Cerebellar cortex (tissue), 1 donor: ENCODE measurements around the gene KCTD4.
"Not testable (repeated sequence)": the region's sequence is repeated elsewhere in the genome, so short reads cannot be mapped to it uniquely, and the experiment has no call there.

ENCODE experiments used
- DNase-seq: peaks from one replicate; pipeline ENCODE4 v3.0.0-alpha.2; 2015; ENCODE audit warnings: low spot score

Gene KCTD4

DNA sequence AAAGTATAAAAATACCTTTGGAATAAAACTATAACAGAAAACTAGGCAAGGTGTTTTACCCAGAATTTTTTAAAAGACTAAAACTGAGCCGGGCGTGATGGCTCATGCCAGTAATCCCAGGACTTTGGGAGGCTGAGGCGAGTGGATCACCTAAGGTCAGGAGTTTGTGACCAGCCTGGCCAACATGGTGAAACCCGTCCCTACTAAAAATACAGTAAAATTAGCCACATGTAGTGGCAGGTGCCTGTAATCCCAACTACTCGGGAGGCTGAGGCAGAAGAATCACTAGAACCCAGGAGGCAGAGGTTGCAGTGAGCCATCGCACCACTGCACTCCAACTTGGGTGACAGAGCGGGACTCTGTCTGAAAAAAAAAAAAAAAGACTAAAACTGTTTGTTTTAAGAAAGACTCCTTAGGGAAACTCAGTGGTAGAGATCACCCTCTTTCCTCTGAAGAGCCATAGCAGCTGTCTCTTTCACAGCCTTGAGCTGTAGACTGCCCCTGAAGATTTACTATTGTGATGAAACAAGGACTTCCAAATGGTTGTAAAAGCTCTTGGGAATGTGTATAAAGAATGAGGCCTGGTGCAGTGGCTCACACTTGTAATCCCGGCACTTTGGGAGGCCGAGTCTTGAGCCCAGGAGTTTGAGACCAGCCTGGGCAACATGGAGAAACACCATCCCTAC lies 14.7 kb upstream of the KCTD4 start:
- DNase-seq, result no peak

DNA sequence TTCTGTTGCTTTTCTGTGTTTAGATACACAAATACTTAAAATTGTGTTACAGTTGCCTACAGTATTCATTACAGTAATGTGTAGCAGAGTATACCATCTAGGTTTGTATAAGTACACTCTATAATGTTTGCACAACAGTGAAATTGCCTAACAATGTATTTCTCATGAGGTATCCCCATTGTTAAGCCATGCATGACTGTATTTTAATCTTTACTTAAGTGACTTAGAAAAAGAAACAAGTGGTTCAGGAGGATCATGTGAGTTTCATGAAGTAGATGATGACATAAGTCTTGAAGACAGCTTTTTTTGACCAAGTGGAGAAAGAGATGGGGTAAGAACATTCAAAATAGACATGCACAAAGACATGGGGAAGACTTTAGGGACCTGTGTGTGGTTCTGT lies 8.4 kb upstream of the KCTD4 start:
- DNase-seq, result no peak

DNA sequence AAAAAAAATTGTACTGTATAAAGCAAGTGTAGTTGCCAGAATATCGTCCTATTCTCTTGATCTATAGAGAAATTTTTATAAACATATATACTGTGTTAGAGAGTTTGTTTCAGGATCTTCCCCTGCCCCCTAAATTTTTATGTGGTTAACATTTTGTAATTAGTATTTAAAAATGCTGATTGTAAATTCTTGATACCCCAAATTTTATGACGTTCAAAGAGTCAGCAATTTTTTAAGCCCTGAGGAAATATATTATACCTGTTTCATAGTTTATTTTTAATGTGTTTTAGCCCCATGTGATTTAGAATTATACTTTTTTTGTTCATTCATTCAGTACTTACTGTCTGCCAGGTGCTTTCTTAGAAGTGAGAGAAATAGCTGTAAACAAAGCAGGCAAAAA lies 7.3 kb upstream of the KCTD4 start:
- no peak for DNase-seq

DNA sequence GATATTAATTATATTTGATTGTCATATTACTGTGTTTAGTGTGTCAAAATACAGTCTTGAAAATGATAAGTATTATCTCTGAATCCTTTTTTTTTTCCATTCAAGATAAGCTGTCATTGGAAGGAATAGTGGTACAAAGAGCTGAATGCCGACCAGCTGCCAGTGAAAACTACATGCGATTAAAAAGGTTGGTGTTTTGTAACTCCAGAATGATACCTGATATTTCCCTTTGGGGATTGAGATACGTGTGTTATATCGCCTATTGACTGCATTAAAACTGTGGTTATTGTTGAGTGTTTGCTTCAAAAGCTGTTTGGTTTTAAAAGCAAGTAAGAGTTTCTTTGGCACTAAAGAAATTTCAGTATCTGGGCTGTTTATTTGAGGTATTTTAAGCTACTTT lies 6.5 kb upstream of the KCTD4 start:
- no peak for DNase-seq

DNA sequence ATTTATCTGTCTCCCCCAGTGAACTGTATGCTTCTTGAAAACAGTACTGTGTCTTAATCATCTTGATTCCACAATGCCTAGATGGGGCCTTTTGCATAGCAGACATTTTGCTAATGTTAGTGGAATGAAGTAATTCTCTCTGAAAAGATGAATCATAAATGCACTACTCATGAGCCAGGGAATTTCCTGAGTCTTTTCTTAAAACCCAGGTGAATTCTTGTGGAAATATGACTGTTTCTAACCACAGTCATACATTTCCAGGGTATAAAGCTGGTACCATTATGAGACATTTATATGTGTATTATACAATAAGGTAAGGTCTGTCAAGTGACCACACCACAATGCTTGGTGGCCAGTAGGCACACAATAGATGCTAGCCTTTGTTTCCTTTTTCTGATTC lies 5.5 kb upstream of the KCTD4 start:
- no peak for DNase-seq

DNA sequence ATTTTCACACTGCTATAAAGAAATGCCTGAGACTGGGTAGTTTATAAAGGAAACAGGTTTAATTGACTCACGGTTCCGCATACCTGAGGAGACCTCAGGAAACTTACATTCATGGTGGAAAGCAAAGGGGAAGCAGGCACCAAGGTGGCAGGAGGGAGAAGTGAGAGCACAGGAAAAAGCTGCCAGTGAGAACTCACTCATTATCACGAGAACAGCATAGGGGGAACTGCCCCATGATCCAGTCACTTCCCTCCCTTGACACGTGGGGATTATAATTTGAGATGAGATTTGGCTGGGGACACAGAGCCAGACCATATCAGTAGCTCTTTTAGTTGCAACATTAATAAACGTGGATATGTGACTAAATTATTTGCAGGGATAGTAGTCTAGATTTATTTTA lies 4.3 kb upstream of the KCTD4 start:
- no peak for DNase-seq

DNA sequence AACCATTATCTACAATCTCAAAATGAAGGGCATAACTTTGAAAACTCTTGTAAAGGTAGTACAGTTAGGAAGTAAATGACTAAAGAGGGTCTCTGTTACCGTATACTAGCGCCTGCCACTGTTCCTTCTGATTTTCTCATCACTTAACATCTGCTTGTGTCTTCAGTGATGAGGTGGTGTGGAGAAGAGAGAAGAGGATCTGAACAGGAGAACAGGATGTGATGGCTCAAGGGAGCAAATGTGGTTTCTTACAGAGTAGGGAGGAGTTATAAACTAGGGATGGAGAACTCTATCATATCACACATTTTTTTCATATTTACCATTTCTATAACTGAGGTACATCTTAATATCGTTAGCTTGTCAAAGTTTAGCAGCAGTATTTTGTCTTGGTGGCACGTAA lies 1.1 kb downstream of the KCTD4 start:
- no peak for DNase-seq

DNA sequence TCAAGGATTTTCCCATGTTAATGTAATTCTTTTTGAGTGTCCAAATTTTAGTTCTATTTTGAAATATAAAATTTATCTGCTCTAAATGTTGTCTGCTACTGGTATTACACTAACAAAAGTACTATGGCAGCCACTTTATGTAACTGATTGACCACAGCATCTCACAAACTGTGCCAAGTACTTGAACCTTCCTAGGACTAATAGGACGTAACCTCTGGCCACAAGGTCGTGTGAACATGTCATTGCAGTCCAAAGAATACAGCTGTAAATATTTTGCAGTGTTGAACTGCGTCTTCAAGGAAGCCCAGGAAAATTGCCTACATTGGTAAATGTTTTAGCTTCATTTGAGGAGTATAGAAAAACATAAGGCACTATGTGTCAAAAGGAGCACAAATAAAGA lies 1.9 kb downstream of the KCTD4 start:
- no peak for DNase-seq

DNA sequence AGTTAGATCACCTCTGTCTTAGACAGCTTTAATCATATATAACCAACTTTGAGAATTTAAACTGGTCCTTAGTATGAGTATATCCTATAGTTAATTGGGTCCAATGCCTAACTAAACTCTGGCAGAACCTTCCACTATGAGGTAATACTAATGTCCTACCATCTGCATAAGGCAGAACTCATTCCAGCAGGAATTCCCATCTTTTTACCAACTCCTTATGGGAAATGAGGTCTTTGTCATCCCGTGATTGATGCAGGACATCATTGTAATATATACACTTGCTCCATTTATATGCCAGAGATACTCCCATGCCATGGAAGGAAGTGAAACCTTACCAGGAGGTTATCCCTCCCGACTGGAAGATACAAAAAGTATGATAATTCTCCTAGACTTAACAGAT lies 2.8 kb downstream of the KCTD4 start:
- DNase-seq, result no peak

DNA sequence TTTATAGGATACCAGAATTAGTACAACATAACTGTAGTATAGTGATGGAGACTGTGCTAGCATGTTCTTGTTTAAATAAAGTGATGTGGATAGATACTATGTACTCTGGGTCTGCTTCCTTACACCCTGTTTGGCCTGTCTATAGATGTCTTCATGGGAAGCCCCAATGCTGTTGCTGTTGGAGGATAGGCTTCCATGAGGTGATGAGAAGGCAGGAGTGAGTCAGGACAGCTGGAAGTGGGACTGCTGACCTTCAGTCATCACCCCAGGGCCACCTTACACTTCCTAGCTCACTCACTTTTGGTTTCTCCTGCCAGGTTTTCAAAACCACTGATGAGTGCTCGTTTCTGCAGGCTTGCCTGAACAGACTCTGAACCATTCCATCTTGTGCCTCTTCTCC lies 4.2 kb downstream of the KCTD4 start:
- no peak for DNase-seq

DNA sequence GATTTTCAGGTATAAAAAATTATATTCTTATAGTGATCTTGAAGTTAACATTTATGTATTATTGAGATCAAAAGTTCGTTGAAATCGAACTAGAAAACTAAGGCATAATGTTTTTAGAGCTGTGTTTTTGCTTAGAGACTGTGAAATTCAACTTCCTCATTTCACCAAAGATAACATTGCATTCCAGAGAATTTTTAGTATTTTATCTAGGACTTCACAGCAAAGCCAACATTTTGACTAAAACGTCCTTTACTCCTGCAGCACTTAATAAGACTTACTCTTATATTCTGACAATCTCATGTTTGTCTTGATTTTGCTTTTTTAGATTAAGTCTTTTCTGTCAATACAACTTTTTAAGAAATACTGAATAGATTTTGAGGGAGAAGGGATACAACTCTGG lies 4.7 kb downstream of the KCTD4 start:
- no peak for DNase-seq

DNA sequence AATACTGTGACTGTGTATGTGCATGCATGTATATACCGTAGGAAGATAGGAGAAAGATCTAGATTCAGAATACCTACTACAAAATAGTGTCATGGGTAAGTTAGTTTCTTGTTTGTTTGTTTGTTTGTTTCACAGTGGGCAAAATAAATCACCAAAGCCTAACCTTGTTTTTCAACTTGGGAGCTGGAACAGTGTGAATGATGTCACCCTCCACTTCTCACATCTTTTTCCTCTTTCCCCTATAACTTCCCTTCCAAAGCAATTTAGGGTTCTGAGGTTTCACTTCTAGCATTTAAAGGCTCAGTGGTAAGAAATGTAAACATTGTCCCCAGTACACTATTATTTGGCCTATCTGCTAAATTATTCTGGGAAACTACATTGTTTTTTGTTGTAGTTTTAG lies 5.4 kb downstream of the KCTD4 start:
- DNase-seq, result no peak

DNA sequence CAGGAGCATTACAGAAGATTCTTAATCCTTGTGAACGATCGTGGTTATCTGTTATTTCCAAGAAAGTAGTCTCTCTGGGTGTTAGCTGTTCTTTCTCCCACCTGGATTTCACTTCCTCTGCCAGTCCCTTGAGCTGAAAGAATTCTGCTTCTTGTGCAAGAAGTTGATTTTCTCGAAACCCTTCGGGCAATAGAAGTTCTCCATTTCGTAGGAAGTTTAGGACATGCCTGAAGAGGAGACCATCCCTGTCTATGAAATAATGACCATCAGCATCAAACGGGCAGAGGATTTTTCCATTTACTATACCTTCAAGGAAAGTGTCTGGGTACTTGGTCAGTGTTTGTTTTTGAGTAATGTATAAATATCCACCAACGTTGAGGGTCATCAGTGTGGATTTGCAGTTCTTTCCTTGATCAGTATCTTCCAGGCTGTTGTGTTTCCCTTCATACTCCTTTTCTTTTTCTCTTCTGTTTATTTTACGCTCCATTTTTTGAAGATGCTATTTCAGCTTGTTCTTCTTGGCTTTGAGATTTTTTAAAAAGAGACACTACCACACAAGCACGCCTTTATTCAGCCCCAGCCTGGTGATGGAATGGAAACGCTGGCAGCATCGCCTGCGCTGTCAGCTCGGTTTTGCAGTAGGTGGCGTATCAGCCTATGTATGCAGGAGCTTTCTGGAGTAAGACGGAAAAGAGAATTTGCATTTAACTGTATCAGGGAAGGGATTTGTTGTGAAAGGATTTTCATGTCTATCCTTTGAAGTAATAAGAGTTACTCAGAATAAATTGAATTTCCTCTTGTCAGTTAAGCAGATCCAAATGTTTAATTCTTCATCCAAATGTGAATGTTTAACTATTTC lies 6.5 kb downstream of the KCTD4 start:
- DNase-seq, result peak; percentile 38

DNA sequence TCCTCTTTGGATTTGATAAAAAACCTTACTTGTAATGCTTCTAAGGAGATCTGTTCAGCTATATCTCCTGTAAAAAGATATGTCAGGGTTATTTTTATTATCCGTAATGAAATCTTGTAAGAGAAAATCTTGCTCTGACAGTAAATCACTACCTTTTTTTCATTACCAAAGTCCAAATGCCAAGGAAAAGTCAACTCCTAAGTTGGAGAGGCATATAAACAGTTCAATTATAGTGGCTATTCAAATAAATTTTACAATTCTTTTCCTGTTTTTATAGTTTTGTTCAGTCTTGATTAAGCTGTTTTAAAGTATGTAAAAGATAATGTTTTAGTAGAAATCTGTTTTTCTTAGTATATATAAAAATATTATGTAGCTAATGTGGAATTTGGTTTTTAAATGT lies 9.0 kb downstream of the KCTD4 start:
- DNase-seq, result no peak

DNA sequence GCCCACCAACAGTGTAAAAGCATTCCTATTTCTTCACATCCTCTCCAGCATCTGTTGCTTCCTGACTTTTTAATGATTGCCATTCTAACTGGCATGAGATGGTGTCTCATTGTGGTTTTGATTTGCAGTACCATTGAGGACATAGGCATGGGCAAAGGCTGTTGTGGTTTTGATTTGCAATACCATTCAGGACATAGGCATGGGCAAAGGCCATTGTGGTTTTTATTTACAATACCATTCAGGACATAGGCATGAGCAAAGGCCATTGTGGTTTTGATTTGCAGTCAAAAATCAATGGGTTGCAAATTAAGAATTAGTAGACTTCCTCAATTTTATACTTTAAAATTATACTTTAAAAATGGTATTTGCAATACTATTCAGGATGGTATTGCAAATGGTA lies 11.3 kb downstream of the KCTD4 start:
- not testable (repeated sequence) for DNase-seq

DNA sequence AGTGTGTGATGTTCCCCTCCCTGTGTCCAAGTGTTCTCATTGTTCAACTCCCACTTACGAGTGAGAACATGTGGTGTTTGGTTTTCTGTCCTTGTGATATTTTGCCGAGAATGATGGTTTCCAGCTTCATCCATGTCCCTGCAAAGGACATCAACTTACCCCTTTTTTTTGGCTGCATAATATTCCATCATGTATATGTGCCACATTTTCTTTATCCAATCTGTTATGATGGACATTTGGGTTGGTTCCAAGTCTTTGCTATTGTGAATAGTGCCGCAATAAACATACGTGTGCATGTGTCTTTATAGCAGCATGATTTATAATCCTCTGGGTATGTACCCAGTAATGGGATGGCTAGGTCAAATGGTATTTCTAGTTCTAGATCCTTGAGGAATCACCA lies 11.8 kb downstream of the KCTD4 start:
- not testable (repeated sequence) for DNase-seq

DNA sequence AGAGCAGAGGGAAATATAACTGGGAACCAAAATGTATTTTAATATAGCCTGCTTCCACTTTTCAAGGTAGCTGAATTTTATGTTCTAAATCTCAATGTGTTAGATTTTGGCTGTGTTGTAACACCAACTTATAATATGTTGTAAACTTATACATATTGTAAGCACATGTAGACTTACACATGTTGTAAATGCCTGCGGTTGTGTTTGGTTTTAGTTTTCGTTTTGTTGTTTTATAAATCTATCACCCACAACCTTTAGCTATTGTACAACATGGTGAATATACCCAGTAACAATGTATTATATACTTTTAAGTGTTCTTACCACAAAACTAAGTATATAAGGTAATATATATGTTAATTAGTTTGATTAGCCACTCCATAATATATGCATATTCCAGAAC lies 15.6 kb downstream of the KCTD4 start:
- DNase-seq, result no peak

DNA sequence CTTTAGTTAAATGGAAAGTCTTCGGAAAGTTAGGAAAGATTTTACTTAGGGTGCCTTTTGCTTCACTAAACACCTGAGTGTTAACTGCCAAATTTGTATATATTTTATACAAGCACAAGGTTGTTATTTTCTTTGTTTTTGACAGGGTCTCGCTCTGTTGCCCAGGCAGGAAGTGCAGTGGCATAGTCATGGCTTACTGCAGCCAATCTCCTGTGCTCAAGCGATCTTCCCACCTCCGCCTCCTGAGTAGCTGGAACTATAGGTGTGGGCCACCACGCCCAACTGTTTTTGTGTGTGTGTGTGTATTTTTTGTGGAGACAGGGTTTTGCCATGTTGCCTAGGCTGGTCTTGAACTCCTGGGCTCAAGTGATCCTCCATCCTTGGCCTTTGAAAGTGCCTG lies 16.2 kb downstream of the KCTD4 start:
- DNase-seq, result no peak

DNA sequence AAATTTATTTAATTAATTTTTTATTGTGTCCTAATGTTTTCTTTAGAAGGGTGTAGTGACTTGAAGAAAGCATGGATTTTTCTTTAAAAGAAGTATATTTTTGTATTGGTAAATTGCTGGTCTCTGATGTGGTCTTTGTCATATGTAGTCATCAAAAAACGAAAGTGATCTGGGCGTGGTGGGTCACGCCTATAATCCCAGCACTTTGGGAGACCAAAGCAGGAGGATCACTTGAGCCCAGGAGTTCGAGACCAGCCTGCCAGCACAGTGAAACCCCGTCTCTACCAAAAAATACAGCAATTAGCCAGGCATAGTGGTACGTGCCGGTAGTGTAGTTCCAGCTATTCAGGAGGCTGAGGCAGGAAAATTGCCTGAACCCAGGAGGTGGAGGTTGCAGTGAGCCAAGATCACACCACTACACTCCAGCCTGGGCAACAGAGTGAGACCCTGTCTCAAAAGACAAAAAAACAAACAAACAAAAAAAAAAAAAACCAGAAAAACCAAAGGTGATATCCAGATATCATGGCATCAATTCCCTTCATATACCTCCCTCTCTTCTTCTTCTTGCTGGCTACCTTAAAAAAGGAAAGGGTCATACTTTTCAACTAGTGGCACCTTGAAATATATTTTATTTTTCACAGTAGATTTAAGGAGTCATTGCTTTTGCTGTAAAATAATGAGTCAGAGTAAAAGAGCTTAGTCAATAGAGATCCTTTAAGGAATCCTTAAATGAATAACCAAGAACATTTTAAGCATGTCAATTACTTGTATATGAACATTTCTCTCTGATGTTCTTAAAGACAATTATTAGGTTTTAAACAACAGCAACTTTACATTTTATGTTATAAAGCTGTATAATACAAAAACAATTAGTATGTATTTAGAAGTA lies 19.9 kb downstream of the KCTD4 start:
- DNase-seq, result no peak

DNA sequence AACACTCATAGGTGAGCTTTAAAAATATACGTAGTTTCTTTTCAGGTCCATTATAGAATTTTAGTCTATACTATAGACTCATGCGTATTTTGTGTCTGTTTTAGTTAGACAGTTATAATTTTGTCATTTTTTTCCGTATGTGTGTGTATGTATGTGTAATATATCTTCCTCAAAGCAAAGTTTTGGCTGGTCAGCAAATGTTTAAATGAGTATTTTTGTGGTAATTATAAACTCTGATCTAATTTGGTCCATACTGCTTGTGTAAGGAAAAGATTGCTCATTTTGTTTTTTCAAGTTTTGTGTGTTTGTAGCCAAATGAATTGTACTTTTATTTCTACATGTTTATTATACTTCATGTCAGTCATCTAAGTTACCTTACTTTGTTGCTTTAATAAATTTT lies 20.5 kb downstream of the KCTD4 start:
- no peak for DNase-seq

DNA sequence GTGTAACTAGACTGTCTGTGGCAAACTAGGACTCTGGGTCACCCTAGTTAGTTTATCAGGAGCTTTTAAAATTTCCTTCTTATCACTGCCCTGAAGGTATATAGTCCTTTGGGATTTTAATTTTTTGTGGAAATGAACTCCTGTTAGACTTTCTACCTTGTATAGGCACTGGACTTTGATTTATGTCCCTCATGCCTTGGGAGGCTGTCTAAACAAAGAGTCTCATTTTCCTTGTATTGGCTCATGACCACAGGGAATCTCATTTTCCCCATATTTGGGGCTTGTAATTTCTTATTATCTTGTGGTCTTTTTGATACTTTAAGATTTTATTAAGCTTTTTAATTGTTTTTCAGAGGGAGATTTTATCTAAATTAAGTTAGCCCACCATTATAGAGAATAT lies 21.4 kb downstream of the KCTD4 start:
- no peak for DNase-seq

DNA sequence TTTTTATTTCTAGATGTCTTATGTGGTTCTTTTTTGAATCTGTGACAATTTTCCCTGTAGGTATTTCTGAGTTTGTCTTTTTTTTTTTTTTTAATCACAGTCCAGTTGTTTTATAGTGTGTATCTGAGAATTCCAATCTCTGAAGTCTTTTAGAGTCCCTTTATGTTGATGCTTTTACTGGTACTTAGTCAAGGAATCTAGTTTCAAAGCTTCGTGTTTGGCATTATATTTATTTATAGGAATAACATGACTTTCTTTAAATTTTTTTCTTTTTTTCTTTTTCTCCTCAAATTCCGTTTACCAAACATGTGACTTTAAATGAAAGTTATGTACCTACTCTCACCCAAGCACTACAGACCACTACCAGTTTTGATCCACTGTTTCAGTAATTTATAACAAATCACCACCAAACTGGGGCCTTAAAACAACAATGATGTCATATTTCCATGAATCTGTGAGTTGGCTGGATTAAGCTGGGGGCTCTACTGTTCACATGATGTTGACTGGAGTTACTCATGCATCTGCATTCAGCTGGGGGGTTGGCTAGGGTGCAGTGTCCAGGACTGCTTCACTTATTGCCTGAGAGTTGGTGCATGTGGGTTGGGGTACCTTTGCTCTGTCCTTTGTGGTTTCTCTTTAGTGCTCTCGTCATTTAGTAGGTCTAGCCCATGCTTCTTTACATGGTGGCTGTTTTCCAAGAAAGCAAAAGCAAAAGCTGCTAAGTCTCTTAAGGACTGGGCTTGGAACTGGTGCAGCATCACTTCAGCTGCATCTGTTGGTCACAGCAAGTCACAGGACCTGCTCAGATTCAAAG lies 22.3 kb downstream of the KCTD4 start:
- DNase-seq, result no peak
